HG02759 (cell line): ENCODE results near the gene FAM24A.

ENCODE experiments used
- ATAC-seq: cut with Tn5 transposase; IDR thresholded peaks from one replicate; pipeline ENCODE4 v1.9.1; 2021; ENCODE audit warnings: mild to moderate bottlenecking, moderate library complexity; ENCODE audit not compliant: unreplicated experiment

Gene FAM24A

DNA sequence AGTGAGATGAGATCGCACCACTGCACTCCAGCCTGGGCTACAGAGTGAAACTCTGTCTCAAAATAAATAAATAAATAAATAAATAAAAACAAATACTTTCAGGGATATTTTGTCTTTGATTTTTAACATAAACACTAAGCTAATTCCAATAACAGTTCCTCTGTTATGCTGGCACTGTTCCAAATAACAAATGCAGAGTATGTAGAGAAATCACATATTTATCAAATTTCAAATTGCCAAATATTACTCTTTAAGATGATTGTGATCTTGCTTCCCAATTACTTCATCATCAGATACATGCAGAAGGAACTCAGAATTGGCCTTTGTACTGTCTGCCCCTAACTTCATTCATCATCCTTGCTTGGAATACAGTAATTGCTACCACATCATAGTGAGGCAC, 19.7 kb downstream of the FAM24A start:
- no peak for ATAC-seq

DNA sequence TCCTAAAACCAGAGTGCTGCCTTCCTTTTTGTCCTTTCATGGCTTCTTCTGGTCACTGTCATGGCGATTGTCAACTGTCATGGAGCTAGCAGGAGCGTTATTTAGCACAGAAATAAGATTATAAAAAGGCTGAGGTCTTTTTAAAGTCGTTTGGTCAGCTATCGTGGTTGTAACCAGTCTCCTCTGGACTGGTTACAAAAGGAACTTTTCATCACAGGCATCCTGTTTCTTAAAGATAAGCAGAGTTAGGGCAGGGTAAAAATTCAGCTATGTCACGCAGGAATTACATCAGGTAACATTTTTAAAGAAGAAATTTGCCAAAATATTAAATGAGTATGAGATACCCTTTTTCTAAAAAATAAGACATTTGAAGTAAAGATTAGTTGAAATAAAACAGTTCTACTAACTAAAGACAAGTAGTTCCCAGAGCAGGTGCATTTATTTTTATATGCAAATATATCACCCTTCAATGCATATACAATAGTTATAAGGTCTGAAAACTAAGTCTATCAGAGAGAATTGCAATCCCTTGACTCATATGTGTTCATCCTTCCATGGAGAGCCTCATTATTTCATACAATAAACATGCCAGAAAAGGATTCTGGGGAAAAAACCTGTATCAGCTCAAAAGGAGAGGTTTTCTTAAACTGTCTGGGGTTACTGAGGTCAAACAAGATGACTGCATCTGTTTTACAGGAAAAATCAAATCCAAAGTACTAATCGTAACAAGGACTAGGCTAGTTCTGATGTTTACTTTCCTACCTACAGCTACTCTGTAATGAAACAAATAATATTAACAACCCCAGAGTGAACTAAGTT, 20.9 kb downstream of the FAM24A start:
- no peak for ATAC-seq

DNA sequence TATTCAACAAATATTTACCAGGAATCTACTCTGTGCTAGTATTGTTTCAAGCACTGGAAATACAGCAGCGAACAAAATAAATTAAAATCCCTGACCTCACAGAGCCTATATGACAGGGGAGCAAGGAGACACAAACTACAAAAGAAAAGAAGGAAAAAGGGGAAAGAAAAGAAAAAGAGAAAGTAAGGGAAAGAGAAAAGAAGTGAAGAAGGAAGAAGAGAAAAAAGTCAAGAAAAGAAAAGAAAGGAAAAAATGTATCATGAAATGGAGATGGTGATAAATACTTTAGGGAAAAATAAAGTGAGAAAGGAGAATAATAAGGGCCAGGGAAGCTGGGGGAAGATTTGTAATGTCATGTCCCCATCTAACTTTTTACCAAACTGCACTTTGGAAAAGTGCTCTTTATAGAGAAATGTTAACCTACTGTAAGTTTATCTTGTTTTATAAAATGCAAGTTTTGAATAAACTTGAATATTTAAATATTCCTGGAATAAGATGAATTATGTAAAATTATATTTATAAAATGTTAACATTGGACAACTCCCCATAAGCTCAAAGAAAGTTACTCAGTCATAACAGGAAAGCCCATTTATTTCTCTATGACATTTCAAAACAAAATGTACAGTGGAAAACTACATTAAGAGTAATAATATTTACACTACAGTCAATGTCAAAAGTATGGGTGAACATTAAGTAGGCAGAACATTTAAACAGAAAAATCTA, 28.9 kb downstream of the FAM24A start:
- no peak for ATAC-seq

DNA sequence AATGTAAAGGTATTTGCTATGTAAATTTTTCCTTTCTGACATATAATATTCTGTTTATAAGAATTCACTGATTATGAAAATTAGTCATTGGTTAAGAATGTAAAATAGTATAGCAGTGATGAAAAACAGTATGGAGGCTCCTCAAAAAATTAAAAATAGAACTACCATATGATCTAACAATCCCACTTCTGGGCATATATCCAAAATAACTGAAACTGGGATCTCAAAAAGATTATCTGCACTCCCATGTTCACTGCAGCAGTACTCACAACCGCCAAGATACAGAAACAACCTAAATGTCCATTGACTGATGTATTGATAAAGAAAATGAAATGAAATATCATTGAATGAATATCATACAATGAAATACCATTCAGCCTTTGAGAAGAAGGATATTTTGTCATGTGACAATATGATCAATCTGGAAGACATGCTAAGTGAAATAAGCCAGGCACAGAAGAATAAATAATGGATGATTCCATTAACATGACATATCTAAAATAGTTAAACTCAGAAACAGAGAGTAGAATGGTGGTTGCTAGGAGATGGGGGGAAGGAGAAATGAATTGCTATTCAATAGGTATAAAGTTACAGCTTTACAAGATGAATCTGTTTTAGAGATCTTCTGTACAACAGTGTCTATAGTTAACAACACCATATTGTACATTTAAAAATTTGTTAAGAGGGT, 29.6 kb downstream of the FAM24A start:
- no peak for ATAC-seq

DNA sequence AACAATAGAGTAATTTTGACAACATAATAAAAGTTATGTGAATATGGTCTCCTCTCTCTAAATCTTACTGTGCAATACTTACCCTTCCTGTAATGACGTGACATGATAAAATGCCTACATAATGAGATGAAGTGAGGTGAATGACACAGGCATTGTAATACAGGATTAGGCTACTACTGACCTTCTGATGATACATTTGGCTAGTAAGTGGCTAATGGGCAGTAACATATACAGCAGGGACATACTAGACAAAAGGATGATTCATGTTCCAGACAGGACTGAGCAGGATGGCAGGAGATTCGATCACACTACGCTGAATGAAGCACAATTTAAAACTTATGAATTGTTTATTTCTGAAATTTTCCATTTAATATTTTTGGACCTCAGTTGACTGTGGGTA, 38.9 kb downstream of the FAM24A start:
- ATAC-seq = no peak

DNA sequence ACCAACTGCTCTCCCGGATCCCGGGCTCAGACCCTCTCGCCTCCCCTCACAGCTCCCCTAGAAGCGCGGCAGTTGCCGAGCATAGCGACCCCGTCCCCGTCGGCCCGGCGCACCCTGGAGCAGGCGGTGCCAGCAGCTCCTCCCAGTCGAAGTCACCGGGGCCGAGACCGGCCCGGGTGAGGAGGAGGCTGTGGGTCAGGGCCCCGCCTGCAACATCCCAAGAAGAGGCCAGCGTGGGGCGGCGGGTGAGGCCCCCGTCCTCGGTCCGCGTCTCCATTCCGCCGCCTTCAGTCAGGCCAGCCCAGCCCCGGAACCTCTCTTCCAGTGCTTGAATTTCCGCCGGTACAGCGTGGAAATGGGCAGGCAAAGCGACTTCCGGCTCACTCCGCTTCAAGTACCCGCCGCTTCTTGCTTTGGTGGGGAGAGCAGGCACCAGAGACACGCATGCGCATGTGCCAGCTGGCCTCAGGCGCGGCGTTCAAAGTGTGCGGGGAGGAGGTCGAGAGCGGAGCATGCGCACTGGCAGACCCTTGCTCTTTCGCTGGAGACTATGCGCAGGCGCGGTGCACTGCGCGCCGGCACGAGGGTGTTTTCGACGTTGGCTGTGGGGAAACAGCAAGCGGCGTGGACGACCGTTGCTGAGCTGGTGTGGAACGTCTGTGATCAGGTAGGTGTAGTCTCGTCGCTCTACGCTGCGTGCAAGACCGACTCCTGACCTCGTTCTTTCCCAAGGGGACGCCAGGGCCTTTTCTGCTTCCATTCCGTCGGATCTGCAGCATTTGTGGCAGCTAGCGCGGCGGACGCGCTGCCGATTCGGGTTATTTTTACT, 43.7 kb downstream of the FAM24A start, which contains the start of gene C10orf88:
Gene C10orf88, minus strand, starts transcription at position 326 of the 829 bp plus-strand sequence. Its CDS starts 49 bp downstream, at position 277.
- peak; percentile 99 for ATAC-seq

DNA sequence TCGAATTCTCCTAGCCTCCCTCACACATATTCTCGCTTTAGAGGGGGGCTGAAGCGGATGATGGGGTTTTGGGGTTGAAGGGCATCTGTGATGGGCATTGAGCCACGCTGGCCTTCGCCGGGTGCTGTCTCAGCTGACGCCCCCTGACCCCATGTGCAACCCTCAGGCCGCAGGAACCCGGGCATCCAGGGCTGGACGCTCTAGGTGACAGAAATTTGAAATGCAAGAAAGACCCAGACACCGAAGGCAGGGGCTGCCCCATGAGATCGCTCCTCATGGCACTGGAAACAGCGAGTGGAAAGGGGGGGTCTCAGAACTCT, 44.3 kb downstream of the FAM24A start:
- ATAC-seq = no peak

DNA sequence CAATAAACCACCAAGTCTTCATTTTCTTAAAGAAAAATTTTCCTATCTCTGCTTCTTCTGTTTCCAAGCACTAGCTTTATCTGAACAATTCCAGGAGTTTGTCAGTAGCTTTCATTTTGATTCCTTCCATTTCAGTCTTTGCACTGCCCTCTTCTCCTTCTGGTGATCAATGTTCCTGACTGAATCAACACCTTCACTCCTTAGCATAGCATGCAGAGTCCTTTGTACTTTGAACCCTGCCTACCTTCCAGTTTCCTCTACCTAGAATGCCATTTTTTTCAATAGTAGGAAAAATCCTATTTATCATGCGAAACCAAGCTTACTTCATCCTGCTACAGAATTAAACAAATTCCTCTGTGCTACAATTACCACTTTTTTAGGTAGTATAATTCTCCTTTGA, 45.5 kb downstream of the FAM24A start:
- no peak for ATAC-seq

DNA sequence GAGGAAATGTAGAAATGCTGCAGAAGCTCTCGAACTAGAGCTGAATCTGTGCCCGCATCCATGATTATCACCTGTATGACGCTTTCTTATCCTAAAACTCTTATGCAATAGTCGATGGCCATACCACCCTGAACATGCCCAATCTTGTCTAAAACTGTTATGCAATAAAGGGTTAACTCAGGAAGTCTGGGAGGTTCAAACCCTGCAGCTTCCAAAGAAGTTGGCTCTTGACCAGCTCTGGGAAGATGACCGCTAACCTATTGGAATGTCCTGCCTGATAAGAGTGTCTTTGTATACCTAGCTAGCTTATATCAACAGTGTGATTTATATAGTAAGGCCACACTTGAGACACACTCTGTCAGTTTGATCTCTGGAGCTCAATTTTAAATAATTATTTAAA, 47.1 kb downstream of the FAM24A start:
- ATAC-seq = no peak

DNA sequence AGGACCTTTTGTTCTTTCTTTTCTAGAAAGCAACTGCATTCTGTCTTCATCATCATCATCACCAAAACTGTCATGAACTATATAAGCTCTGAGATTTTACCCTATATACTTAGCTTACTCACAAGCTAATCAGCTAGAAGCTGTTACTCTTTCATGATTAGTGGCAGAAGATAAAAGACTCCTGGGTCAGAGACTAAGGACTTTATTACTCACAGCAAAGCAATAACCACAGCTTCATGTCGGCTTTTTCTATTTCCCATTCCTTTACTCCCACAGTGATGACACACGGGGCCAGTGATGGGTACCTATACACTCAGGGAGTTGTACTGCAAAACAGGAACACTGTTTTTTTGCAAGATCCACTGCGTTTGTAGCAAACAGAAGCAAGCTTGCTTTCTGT, 52.0 kb downstream of the FAM24A start:
- no peak for ATAC-seq
